RPMI7951 (cell line): ENCODE data around the gene ADARB2. TPM values are rescaled to one million over a fixed set of nuclear protein-coding genes. Genes with fewer than 3 reads are reported as not detected.

ENCODE experiments used
- DNase-seq: peaks from one replicate; pipeline ENCODE4 v3.0.0-alpha.2; 2012; ENCODE audit warnings: low read depth
- total RNA-seq: library from RNA; depleted of rRNA; stranded (reverse); fragments of >200 nt; shearing (Covaris generic); gene quantifications from 2 replicates; pipeline ENCODE4 v1.2.3, GENCODE V29; 2014

ADARB2 gene
- total RNA-seq, 1 experiment from 2014 or later = not detected

- DNase-seq = peak; percentile 11
These were observed 413.4 kb downstream of the ADARB2 start for GRCh38 chr10:1323951-1324350.

DNA sequence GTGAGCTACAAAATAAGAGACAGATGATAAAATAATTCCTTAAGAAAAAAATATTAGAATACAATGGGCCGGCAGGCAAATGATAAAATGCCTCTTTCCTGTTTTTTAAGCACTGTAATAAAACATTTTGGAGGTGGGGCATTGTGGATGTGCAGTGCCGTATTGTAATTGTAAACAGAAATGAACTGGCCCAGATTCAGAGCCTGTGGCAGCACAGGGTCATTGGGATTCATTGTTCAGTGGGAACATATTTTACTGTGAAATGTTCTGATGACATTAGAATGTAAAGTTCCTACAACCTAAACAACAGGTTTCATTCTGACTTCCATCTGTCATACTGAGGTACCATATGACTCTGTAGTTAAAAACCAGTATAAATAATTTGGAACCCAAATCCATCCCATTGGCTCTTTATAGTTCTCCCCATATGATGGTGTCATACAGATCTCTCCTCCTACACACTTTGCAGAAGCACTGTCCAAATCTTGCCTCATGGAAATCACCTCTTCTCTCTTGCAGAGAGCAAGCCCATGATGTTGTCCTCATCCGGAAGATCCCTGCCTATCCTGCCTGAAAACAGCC lies 416.5 kb downstream of the ADARB2 start:
- DNase-seq = no peak

GRCh38 chr10:1316809-1317143 lies 420.5 kb downstream of the ADARB2 start:
- no peak for DNase-seq

- no peak for DNase-seq
These were observed 421.1 kb downstream of the ADARB2 start for GRCh38 chr10:1316121-1316808.

- no peak for DNase-seq
These were observed 422.1 kb downstream of the ADARB2 start for GRCh38 chr10:1315178-1315577.

- no peak for DNase-seq
These were observed 425.6 kb downstream of the ADARB2 start for GRCh38 chr10:1311726-1312125.

DNA sequence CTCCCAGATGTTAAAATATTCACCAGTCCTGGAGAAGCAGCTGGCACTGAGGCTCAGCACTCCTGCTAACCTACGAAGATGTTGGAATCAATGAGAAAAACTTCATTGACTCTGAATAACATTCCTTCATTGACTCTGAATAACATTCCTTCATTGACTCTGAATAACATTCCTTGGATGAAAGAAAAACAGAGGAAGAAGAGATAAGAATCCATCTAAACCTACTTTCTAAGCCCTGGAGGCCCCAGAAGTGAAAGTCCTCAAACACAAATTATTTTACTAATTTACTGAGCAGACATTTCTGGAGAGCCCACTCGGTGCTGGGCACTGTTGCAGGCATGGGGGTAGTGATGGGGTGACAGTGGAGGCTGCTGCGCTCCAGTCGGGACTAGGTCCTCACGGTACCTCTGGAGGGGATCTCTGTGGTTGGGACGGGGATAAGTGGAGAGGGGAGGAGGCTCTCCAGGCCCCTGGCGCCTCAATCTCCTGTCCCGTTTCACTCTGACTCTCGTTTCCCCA lies 427.0 kb downstream of the ADARB2 start:
- no peak for DNase-seq

GRCh38 chr10:1309617-1310270 lies 427.6 kb downstream of the ADARB2 start:
- DNase-seq = no peak

DNA sequence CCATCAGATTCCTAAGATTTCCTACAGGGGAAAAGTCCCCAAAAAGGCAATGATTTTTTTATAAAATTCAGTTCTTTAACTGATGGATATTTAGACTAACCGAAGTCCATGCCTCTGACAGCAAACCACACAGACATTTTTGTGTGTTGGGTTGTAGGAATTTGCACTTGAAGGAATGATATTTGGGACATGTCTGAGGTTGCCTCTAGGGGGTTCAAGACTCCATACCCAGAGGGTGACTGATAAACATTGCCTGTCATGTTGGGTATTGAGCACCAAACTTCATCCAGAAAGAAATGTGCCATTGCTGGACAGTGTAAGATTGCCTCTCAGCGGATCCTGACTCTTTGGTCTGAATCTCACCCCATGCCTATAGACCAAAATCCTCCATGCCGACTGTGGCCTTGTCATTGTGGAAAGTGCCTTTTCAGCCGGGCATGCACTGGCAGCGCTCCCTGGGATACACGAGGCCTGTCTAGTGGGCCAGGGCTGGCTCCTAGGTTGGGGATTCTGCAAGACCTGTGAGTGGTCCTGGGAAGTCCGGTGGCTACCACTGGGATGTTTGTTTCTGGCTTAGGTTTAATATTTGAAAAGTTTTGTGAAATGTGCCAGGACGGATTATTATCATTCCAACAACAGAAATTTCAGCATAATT lies 428.2 kb downstream of the ADARB2 start:
- no peak for DNase-seq

DNA sequence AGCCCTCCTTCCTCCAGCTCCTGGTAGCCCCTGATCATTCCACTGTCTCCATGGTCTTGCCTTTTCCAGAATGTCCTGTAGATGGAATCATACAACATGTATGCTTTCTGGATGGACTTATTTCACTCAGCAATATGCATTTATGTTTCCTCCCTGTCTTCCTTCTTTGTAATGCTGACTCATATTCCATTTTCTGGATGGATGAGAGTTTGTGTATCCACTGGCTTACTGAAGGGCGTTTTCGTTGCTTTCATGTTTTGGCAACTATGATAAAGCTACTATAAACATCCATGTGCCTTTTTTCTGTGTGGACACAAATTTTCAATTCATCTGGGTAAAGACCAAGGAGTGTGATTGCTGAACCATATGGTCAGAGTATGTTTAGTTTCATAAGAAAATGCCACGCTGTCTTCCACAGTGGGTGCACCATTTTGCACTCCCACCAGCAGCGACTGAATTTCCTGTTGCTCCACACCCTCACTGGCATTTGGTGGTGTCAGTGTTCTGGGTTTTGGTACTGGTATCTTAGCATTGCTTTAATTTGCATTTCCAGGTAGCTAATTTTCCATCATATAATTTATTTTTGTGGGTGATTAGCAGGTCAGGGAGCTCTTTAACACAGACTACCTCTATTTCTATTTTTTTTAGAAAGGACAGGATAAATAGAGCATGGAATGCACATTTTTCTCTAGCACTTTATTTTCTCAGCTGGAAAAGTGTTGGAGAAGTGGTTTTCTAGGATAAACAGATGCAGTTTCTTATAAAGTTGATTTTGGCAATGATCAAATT lies 429.0 kb downstream of the ADARB2 start:
- DNase-seq = peak; percentile 1

DNA sequence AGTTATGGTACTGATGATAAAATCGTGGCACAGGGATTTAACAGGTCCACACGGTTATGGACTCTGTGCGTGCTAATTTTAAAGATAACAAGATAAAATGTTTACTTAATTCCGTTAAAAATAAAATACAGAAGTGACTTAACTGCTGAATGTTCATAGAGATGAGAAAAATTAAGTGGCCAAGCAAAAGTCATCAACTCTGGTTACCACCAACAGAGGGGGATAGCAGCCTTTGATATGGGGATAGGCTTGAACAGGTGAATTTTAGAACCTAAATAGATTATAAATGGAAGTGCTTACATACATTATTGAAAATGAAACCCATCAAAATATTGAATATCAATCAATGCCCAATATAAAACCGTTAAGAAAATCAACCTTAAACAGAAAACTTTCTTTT lies 436.2 kb downstream of the ADARB2 start:
- no peak for DNase-seq

GRCh38 chr10:1300218-1300617 lies 437.1 kb downstream of the ADARB2 start:
- DNase-seq = no peak

DNA sequence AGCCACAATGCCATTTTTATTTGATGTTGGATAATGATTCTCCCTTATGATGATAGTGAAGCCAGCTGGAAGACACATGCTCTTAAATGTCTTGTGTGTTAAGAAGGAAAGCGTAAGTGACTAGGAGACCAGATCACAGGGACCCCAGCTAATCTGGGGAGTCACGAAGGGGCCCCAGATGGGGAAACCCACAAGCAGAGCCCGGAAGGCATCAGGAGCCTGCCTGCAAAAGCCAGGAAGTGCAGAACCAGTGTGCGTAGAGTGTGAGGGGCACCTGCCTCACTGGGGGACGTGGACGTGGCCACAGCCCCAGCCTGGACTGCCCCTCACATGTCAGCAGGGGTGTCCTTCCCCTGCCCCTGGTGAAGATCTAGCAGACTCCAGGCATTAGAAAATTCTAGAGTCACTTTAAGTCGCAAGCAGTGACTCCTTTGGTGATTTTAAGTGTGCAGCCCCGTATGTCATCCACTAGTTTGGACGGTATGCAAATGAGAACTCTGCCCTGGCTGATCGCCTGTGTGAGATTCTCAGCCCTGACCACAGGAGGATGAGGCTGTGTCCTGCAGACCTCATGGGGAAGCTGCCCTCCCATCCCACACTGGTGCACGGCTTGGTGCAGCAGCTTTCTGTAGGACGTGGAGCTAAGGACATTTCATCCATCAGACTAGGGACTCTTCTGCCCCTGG lies 438.1 kb downstream of the ADARB2 start:
- no peak for DNase-seq

- DNase-seq = no peak
These were observed 439.6 kb downstream of the ADARB2 start for GRCh38 chr10:1297566-1298301.

GRCh38 chr10:1295756-1296480 lies 441.4 kb downstream of the ADARB2 start:
- DNase-seq = no peak

DNA sequence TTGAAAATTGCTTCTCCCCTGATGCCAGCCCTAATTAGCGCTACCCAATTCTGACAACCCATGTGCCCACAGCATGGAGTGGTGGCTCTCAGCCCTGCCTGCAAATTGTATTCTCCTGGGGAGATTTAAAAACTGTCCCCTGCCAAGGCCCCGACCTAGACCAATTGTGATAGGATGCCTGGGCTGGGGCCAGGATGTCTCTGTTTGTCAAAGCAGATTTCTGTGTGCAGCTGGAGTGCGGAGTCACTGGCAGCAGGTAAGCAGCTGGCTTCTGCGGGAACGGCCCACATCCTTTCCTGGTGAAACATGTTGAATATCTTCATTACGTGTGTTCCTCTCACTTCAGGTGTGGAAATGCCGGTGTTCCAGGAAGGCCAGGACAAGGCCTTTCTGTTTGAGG lies 442.6 kb downstream of the ADARB2 start:
- DNase-seq = no peak

DNA sequence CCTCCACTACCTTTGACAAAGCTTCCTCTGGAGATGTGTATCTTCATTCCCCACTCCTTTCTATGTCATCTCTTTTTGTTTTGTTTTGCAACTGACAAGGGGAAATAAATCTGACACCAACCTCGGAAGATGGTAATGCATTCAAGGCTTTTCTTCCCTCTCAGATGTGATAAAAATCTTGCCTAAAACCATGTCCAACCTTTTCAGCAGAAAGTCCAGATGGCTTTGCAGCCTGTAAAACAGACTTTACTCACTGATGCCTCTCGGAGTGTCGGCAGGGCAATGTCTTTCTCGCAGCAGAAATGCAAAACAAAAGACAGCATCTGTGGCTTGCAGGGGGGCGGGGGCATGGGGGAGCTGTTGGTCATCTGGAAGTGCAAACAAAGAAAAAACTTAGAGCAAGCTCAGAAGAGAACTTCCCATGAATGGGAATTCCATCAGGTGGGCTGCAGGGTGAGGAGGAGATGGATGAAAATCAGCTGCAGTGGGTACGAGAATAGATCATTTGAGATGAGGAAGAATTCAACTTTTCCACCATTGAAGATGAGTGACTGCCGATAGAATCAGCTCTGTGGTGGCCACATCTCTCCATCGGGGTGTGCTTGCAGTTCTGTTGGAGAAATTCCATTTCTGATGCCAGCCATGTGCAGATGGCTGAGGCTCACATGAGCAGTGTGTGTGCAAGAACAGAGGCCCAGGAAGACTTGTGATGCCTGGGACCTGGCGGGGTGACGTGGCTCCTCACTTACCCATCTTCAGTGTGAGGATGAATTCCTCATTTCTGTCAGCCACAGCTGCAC lies 443.5 kb downstream of the ADARB2 start:
- DNase-seq = no peak

GRCh38 chr10:1293157-1293556 lies 444.2 kb downstream of the ADARB2 start:
- DNase-seq = no peak

DNA sequence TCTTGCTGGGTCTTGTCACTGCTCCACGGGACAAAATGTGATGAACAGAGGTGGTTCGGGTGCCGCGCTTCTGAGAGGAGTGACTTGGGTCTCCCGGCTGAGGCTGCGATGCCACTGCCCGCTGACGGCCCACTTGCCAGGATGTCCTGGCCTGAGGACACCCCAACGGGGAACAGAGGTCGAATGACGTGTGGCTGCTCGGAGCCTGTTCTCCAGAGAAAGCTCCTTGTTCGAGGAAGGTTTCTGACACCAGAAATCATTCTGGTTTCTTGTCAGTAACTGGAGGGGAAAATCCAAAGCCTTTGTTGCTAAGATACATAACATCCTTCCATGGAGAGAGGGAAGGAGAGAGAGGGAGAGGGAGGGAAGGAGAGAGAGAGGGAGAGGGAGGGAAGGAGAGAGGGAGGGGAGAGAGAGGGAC lies 444.7 kb downstream of the ADARB2 start:
- DNase-seq = no peak
